DMS 273 (cell line): ENCODE data around the gene PCDH17.

Source experiments
- DNase-seq: peaks from one replicate; lab custom pipeline; 2025; ENCODE audit not compliant: unreplicated experiment; lab: John Stamatoyannopoulos, UW

The PCDH17 gene

GRCh38 chr13:57726981-57727380, 95.4 kb downstream of the PCDH17 start:
- DNase-seq = no peak

- DNase-seq = no peak
Observed at GRCh38 chr13:57734306-57734705, 102.8 kb downstream of the PCDH17 start.

- peak; percentile 18 for DNase-seq
Observed at GRCh38 chr13:57739089-57739488, 107.5 kb downstream of the PCDH17 start.

GRCh38 chr13:57739543-57740190, 108.1 kb downstream of the PCDH17 start:
- no peak for DNase-seq

- DNase-seq = peak; percentile 28
Observed at GRCh38 chr13:57740719-57741118, 109.2 kb downstream of the PCDH17 start.

GRCh38 chr13:57748096-57748495, 116.6 kb downstream of the PCDH17 start:
- DNase-seq = no peak

GRCh38 chr13:57760951-57761350, 129.4 kb downstream of the PCDH17 start:
- DNase-seq = no peak

- DNase-seq = no peak
Observed at GRCh38 chr13:57763689-57764088, 132.1 kb downstream of the PCDH17 start.
